ENCODE results near the gene C1QTNF1.
"Not testable (repeated sequence)": the region's sequence is repeated elsewhere in the genome, so short reads cannot be mapped to it uniquely, and the experiment has no call there.

The C1QTNF1 gene

GRCh38 chr17:79005063-79005861, 18.7 kb upstream of the C1QTNF1 start:
- no peak for DNase-seq (ENCODE audit: low spot score)

GRCh38 chr17:79006046-79006445, 17.9 kb upstream of the C1QTNF1 start:
- DNase-seq (ENCODE audit: low spot score) = no peak

- DNase-seq (ENCODE audit: low spot score) = no peak
These were observed 17.0 kb upstream of the C1QTNF1 start for GRCh38 chr17:79006794-79007503.

- DNase-seq (ENCODE audit: low spot score) = no peak
These were observed 16.2 kb upstream of the C1QTNF1 start for GRCh38 chr17:79007504-79008381.

GRCh38 chr17:79008666-79009387, 15.1 kb upstream of the C1QTNF1 start:
- no peak for DNase-seq (ENCODE audit: low spot score)

GRCh38 chr17:79009397-79010303, 14.3 kb upstream of the C1QTNF1 start, which contains the start of gene CANT1:
Gene CANT1 (minus strand): TSS chr17:79009764. CDS start chr17:78997622, 12,142 bp downstream.
- DNase-seq (ENCODE audit: low spot score) = peak; percentile 91

GRCh38 chr17:79010304-79010646, 13.7 kb upstream of the C1QTNF1 start:
- DNase-seq (ENCODE audit: low spot score) = no peak

- DNase-seq (ENCODE audit: low spot score) = no peak
These were observed 12.4 kb upstream of the C1QTNF1 start for GRCh38 chr17:79011451-79012147.

- no peak for DNase-seq (ENCODE audit: low spot score)
These were observed 11.3 kb upstream of the C1QTNF1 start for GRCh38 chr17:79012563-79013134.

- DNase-seq (ENCODE audit: low spot score) = no peak
These were observed 9.7 kb upstream of the C1QTNF1 start for GRCh38 chr17:79014158-79014758.

- no peak for DNase-seq (ENCODE audit: low spot score)
These were observed 6.2 kb upstream of the C1QTNF1 start for GRCh38 chr17:79017546-79018369.

GRCh38 chr17:79018370-79018695, 5.6 kb upstream of the C1QTNF1 start:
- no peak for DNase-seq (ENCODE audit: low spot score)

- no peak for DNase-seq (ENCODE audit: low spot score)
These were observed 4.7 kb upstream of the C1QTNF1 start for GRCh38 chr17:79019261-79019631.

- peak; percentile 64 for DNase-seq (ENCODE audit: low spot score)
These were observed 4.1 kb upstream of the C1QTNF1 start for GRCh38 chr17:79019632-79020584.

GRCh38 chr17:79020631-79021301, 3.2 kb upstream of the C1QTNF1 start:
- DNase-seq (ENCODE audit: low spot score) = no peak

- DNase-seq (ENCODE audit: low spot score) = not testable (repeated sequence)
These were observed 2.0 kb upstream of the C1QTNF1 start for GRCh38 chr17:79021929-79022328.

- no peak for DNase-seq (ENCODE audit: low spot score)
These were observed 1.4 kb upstream of the C1QTNF1 start for GRCh38 chr17:79022507-79022991.
